ENCODE data around the gene RASD2. TPM values are rescaled to one million over a fixed set of nuclear protein-coding genes. Genes with fewer than 3 reads are reported as not detected.
A peak's percentile ranks its signal among the peaks of the same experiment; 100 is the strongest.

The RASD2 gene
- total RNA-seq, 2 experiments from 2014 or later = not detected

GRCh38 chr22:35539910-35540594, 579 bp upstream of the RASD2 start:
- Mint-ChIP-seq H3K27me3 (peaks cover 46% of the 10 kb centered on the region), H3K27ac (no peak overlapping the region), H3K9me3 (no peaks in the 10 kb centered on the region), H3K4me1 (peaks cover 5% of the 10 kb centered on the region), H3K4me3 (peak overlapping the region; percentile 52), H3K36me3 (ENCODE audit: low read depth) (no peaks in the 10 kb centered on the region)
- ChIA-PET POLR2A (interaction anchor here (0.6 kb wide), 1 partner anchor 72 kb away, joined by 3 read pairs; no protein-coding TSS in a partner anchor), CTCF (no interaction called here)
- peak; percentile 62 for DNase-seq

- H3K27ac Mint-ChIP-seq = no peak overlapping the region
- ChIA-PET CTCF (interaction anchor here (1.3 kb wide), 1 partner anchor 525 kb away, joined by 3 read pairs; no protein-coding TSS in a partner anchor), POLR2A (interaction anchor here (0.9 kb wide), 1 partner anchor 12 kb away, joined by 3 read pairs; no protein-coding TSS in a partner anchor)
- no peaks in the 10 kb centered on the region for H3K36me3 Mint-ChIP-seq (ENCODE audit: low read depth)
- no peak for DNase-seq
- no peak overlapping the region for H3K4me3 Mint-ChIP-seq
- no peaks in the 10 kb centered on the region for H3K9me3 Mint-ChIP-seq
- H3K4me1 Mint-ChIP-seq = peaks cover 5% of the 10 kb centered on the region
- H3K27me3 Mint-ChIP-seq = peaks cover 46% of the 10 kb centered on the region
These were observed 670 bp downstream of the RASD2 start for GRCh38 chr22:35541254-35541748.

GRCh38 chr22:35542157-35542938, 1.7 kb downstream of the RASD2 start:
- H3K9me3 Mint-ChIP-seq = no peaks in the 10 kb centered on the region
- no peak overlapping the region for H3K4me3 Mint-ChIP-seq
- H3K27ac Mint-ChIP-seq = no peak overlapping the region
- ChIA-PET POLR2A (interaction anchor here (0.9 kb wide), 1 partner anchor 11 kb away, joined by 3 read pairs; no protein-coding TSS in a partner anchor), CTCF (no interaction called here)
- no peaks in the 10 kb centered on the region for H3K36me3 Mint-ChIP-seq (ENCODE audit: low read depth)
- DNase-seq = no peak
- peaks cover 5% of the 10 kb centered on the region for H3K4me1 Mint-ChIP-seq
- peaks cover 44% of the 10 kb centered on the region for H3K27me3 Mint-ChIP-seq

- H3K4me3 Mint-ChIP-seq = no peak overlapping the region
- no peak for DNase-seq
- peaks cover 40% of the 10 kb centered on the region for H3K27me3 Mint-ChIP-seq
- H3K4me1 Mint-ChIP-seq = peaks cover 5% of the 10 kb centered on the region
- ChIA-PET CTCF (no interaction called here), POLR2A (no interaction called here)
- H3K36me3 Mint-ChIP-seq (ENCODE audit: low read depth) = no peaks in the 10 kb centered on the region
- no peaks in the 10 kb centered on the region for H3K9me3 Mint-ChIP-seq
- H3K27ac Mint-ChIP-seq = no peak overlapping the region
These were observed 2.4 kb downstream of the RASD2 start for GRCh38 chr22:35542939-35543516.

GRCh38 chr22:35543702-35544101, 3.1 kb downstream of the RASD2 start:
- no peak for DNase-seq
- ChIA-PET CTCF (no interaction called here), POLR2A (no interaction called here)
- H3K9me3 Mint-ChIP-seq = no peaks in the 10 kb centered on the region
- H3K4me1 Mint-ChIP-seq = peaks cover 5% of the 10 kb centered on the region
- H3K27ac Mint-ChIP-seq = no peak overlapping the region
- peaks cover 38% of the 10 kb centered on the region for H3K27me3 Mint-ChIP-seq
- no peak overlapping the region for H3K4me3 Mint-ChIP-seq
- H3K36me3 Mint-ChIP-seq (ENCODE audit: low read depth) = no peaks in the 10 kb centered on the region

GRCh38 chr22:35544189-35544588, 3.6 kb downstream of the RASD2 start:
- POLR2A ChIA-PET = no interaction called here
- Mint-ChIP-seq H3K27ac (no peak overlapping the region), H3K4me1 (peaks cover 5% of the 10 kb centered on the region), H3K9me3 (no peaks in the 10 kb centered on the region), H3K27me3 (peaks cover 35% of the 10 kb centered on the region), H3K36me3 (ENCODE audit: low read depth) (no peaks in the 10 kb centered on the region), H3K4me3 (no peak overlapping the region)
- CTCF ChIA-PET = no interaction called here
- DNase-seq = no peak

GRCh38 chr22:35544827-35545226, 4.2 kb downstream of the RASD2 start:
- CTCF ChIA-PET = no interaction called here
- POLR2A ChIA-PET = no interaction called here
- H3K36me3 Mint-ChIP-seq (ENCODE audit: low read depth) = no peaks in the 10 kb centered on the region

GRCh38 chr22:35546886-35547285, 6.3 kb downstream of the RASD2 start:
- H3K9me3 Mint-ChIP-seq = no peaks in the 10 kb centered on the region
- ChIA-PET POLR2A (interaction anchor here (0.5 to 0.6 kb wide), 2 partner anchors 17 to 476 kb away, joined by 3 read pairs; no protein-coding TSS in a partner anchor), CTCF (no interaction called here)

More at GRCh38 chr22:35544827-35545226, 4.2 kb downstream of the RASD2 start:
- no peaks in the 10 kb centered on the region for H3K9me3 Mint-ChIP-seq
- no peak overlapping the region for H3K27ac Mint-ChIP-seq
- peaks cover 32% of the 10 kb centered on the region for H3K27me3 Mint-ChIP-seq
- H3K4me3 Mint-ChIP-seq = no peak overlapping the region
- H3K4me1 Mint-ChIP-seq = peaks cover 2% of the 10 kb centered on the region
- DNase-seq = no peak

GRCh38 chr22:35547987-35548721, 7.5 kb downstream of the RASD2 start:
- no peaks in the 10 kb centered on the region for H3K36me3 Mint-ChIP-seq (ENCODE audit: low read depth)
- H3K9me3 Mint-ChIP-seq = no peaks in the 10 kb centered on the region
- H3K27me3 Mint-ChIP-seq = peaks cover 12% of the 10 kb centered on the region
- no peak overlapping the region for H3K4me3 Mint-ChIP-seq
- no peak overlapping the region for H3K27ac Mint-ChIP-seq
- POLR2A ChIA-PET = no interaction called here
- no peak for DNase-seq
- H3K4me1 Mint-ChIP-seq = peaks cover 8% of the 10 kb centered on the region
- CTCF ChIA-PET = no interaction called here

More at GRCh38 chr22:35546886-35547285, 6.3 kb downstream of the RASD2 start:
- H3K4me1 Mint-ChIP-seq = no peaks in the 10 kb centered on the region
- peaks cover 23% of the 10 kb centered on the region for H3K27me3 Mint-ChIP-seq
- no peaks in the 10 kb centered on the region for H3K36me3 Mint-ChIP-seq (ENCODE audit: low read depth)
- DNase-seq = no peak
- H3K4me3 Mint-ChIP-seq = no peak overlapping the region
- no peak overlapping the region for H3K27ac Mint-ChIP-seq

- no peaks in the 10 kb centered on the region for H3K36me3 Mint-ChIP-seq (ENCODE audit: low read depth)
- ChIA-PET POLR2A (no interaction called here), CTCF (no interaction called here)
- DNase-seq = no peak
- peaks cover 8% of the 10 kb centered on the region for H3K4me1 Mint-ChIP-seq
- no peak overlapping the region for H3K4me3 Mint-ChIP-seq
- peaks cover 8% of the 10 kb centered on the region for H3K27me3 Mint-ChIP-seq
- no peak overlapping the region for H3K27ac Mint-ChIP-seq
- no peaks in the 10 kb centered on the region for H3K9me3 Mint-ChIP-seq
These were observed 8.1 kb downstream of the RASD2 start for GRCh38 chr22:35548722-35549112.

GRCh38 chr22:35549328-35549727, 8.7 kb downstream of the RASD2 start:
- Mint-ChIP-seq H3K27me3 (peaks cover 6% of the 10 kb centered on the region), H3K36me3 (ENCODE audit: low read depth) (no peaks in the 10 kb centered on the region), H3K9me3 (no peaks in the 10 kb centered on the region), H3K4me3 (no peak overlapping the region), H3K4me1 (peaks cover 8% of the 10 kb centered on the region), H3K27ac (no peak overlapping the region)
- ChIA-PET POLR2A (no interaction called here), CTCF (no interaction called here)
- no peak for DNase-seq

GRCh38 chr22:35551549-35552177, 11.0 kb downstream of the RASD2 start:
- Mint-ChIP-seq H3K36me3 (ENCODE audit: low read depth) (no peaks in the 10 kb centered on the region), H3K27me3 (no peaks in the 10 kb centered on the region), H3K4me3 (no peak overlapping the region), H3K27ac (no peak overlapping the region), H3K4me1 (peaks cover 8% of the 10 kb centered on the region), H3K9me3 (no peaks in the 10 kb centered on the region)
- POLR2A ChIA-PET = no interaction called here
- no peak for DNase-seq
- CTCF ChIA-PET = no interaction called here

Measured in activated CD4-positive, alpha-beta memory T cell treated with anti-CD3 and anti-CD28 coated beads, Interleukin-2, amount 10 ng/mL, durations not matched to agents 7 days and 5 days (primary cell).